SK-N-MC (cell line): ENCODE measurements around the gene PCDHGC3.

Source experiments
- EZH2 ChIP-seq: fragments of 200-600 bp; sonication (generic); IDR thresholded peaks from one replicate; pipeline ENCODE4 v1.6.1; 2017; ENCODE audit warnings: antibody characterized with exemption
- FOXP2 ChIP-seq: optimal IDR thresholded peaks from 2 replicates; pipeline ENCODE3; 2011; ENCODE audit warnings: mild to moderate bottlenecking, moderate library complexity; ENCODE audit not compliant: insufficient read depth; ENCODE audit errors: extremely low read length, control extremely low read depth
- POLR2AphosphoS5 ChIP-seq: IDR thresholded peaks from 2 replicates; pipeline ENCODE4 v1.6.1; 2012; ENCODE audit warnings: mild to moderate bottlenecking, low read depth, low read length, borderline replicate concordance

GRCh38 chr5:141516672-141517025 is 40.9 kb downstream of the PCDHGC3 start:
- no peak for TF ChIP-seq EZH2
- no peak for TF ChIP-seq POLR2AphosphoS5
- TF ChIP-seq FOXP2 = no peak
